ENCODE data around the gene DSG1.

GRCh38 chr18:31281437-31281836 is 36.5 kb upstream of the DSG1 start:
- no peak for TF ChIP-seq POLR2A (IDR thresholded peaks at IDR 0.05)
- TF ChIP-seq POLR2AphosphoS5 (IDR thresholded peaks at IDR 0.05) = no peak
- no peak for TF ChIP-seq CTCF (IDR thresholded peaks at IDR 0.05)
- no peak for TF ChIP-seq EP300 (IDR thresholded peaks at IDR 0.05)

Data from upper lobe of left lung (tissue), 4 donors.